DMS53 treated with DMSO at 0.1 percent for 48 hours (cell line): Measurements from ENCODE around the gene ST6GALNAC5.
"Not testable (repeated sequence)": the region's sequence is repeated elsewhere in the genome, so short reads cannot be mapped to it uniquely, and the experiment has no call there.

Experiments used
- DNase-seq: peaks from one replicate; lab custom pipeline; 2025; ENCODE audit not compliant: unreplicated experiment; lab: John Stamatoyannopoulos, UW

Gene ST6GALNAC5

GRCh38 chr1:76865696-76866286 is 1.5 kb upstream of the ST6GALNAC5 start:
- DNase-seq: no peak

DNA sequence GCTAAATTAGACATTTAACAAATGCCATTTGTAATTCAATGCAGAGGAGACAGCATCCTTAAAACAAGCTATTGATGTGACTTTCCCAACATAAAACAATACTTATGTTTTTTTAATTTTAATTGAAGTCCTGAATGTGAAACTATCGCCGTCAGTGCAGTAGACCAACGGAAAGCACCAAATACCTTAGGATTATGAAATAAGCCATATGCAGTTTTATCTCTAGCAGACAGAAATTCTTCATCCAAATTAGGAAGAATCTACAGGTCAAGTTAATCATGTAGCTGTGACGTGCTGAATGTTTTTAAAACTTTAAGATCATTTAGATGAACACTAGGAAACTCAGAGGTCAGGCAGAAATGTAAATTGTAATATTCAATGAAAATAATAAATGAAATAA is 714 bp upstream of the ST6GALNAC5 start:
- no peak for DNase-seq

DNA sequence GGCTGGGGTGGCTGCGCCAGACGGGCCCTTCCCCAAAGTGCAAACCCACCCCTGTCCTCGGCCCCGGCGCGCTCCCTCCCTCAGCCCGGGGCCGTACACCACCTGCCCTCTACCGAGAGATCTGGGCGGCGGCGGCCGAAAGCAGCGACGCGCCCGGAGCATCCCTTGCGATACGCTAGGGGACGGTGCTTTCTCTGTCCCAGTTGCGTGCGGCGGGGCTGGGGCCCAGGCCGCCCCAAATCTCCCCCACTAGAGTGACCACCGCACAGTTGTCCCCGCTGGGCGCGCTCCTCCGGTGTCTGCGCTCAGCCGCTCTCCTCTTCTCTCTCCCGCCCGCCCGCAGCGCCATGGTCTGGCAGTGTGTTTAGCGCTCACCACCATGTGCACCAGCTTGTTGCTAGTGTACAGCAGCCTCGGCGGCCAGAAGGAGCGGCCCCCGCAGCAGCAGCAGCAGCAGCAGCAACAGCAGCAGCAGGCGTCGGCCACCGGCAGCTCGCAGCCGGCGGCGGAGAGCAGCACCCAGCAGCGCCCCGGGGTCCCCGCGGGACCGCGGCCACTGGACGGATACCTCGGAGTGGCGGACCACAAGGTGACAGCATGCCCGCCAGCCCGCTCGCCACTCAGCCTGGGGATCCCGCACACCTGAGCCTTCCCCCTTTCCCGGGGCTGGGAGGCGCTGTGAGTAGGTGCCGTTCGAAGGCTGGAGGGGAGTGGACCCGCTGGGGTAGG is 1.0 kb downstream of the ST6GALNAC5 start:
- DNase-seq: peak; percentile 52

DNA sequence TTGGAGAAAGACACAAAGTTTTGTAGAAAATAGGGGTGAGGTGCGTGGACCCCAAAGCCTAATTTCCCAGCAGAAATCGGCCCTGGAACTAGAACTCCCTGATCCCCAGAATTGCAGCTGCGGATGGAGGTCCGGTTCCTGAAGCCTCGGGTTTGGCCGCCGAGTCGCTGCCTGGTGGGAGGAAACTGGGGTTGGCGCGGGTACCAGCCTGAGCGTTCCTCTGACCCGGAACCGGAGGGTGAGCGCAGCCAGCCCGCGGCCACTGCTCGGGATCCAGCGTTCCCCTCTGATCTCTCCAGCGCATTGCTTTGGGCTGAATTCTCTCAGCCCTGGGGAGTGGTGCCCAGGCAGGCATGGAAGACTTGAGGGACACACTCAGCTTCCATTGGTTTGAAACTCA is 1.6 kb downstream of the ST6GALNAC5 start:
- DNase-seq: no peak

GRCh38 chr1:76870037-76870436 is 2.8 kb downstream of the ST6GALNAC5 start:
- no peak for DNase-seq

GRCh38 chr1:76871355-76871974 is 4.2 kb downstream of the ST6GALNAC5 start:
- no peak for DNase-seq

- DNase-seq: no peak
Observed at GRCh38 chr1:76872944-76873343, 5.7 kb downstream of the ST6GALNAC5 start.

GRCh38 chr1:76876655-76877395 is 9.5 kb downstream of the ST6GALNAC5 start:
- no peak for DNase-seq

GRCh38 chr1:76879014-76879413 is 11.7 kb downstream of the ST6GALNAC5 start:
- DNase-seq: not testable (repeated sequence)

DNA sequence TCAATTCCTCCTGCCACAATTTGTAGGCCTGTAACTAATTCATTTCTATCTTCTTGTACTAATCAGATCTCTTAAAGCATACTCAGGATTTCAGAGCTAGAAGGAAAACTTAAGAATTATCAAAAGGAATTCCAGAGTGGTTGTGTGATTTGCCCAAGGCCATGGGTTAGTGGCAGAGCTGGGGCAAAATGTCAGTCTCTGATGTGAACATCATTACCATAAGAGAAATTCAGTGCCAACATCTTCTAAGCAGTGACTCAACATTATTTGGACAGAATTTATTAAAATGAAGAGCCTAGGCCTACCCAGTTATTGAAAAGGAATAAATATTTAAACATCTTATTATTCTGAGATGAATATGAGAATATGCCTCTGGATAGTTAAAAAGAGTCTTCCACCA is 14.5 kb downstream of the ST6GALNAC5 start:
- DNase-seq: no peak

DNA sequence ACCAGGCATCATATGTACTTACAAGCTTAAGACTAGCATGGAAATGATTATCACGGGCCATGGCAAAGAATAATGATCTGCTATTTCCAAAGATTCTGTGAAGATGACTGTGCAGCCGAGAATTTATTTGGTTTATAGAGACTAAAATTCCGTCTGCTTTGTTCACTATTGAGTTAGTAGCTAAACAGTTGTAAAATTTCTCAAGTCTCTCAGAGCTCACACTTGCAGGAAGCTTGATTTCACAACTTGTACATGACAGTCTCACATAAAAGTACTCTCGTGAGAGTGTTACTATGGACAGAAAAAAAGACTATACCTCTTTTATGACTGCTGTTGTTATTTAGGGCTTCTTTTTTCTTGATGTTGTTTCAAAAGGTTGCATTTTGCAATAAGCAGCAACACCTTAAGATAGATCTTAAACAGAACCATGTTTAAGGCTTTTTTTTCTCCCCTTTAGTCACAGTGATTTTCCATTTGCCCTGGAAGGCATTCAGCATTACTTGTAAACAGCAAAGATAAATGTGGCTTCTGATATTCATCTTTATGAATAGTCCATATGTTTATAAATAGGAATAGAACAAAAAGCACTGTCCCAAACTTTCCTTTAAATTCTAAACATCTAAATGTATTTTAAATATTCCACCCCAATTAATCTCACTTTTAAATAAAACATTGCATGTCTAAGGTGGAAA is 24.8 kb downstream of the ST6GALNAC5 start:
- no peak for DNase-seq

GRCh38 chr1:76892675-76893074 is 25.4 kb downstream of the ST6GALNAC5 start:
- no peak for DNase-seq

DNA sequence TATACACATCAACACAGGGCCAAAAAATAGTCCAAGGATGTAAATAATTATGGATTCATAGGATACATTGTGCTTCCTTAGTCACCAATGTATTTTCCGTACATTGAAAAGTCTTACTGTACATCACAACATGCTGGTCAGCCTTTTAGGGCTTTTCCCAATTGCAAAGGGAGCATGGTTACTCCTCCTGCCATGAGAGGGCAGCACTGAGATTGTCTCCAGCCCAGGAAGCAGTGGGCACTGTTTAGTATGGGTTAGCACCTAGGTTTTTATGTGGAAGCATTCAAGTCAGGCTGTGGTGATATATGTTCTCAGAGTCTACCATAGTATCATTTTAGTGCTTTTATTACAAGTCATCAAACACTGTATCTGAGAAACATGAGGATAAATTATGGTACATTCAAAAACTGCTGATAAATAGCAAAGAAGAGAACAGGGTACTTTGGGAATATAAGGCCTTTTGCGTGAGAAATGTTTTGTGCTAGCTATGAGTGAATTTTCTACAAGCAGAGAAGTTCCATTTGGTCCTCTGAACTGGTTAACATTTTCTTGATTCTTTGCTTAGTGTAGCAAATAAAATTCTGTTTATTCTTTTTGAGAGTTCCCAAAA is 34.0 kb downstream of the ST6GALNAC5 start:
- peak; percentile 78 for DNase-seq

DNA sequence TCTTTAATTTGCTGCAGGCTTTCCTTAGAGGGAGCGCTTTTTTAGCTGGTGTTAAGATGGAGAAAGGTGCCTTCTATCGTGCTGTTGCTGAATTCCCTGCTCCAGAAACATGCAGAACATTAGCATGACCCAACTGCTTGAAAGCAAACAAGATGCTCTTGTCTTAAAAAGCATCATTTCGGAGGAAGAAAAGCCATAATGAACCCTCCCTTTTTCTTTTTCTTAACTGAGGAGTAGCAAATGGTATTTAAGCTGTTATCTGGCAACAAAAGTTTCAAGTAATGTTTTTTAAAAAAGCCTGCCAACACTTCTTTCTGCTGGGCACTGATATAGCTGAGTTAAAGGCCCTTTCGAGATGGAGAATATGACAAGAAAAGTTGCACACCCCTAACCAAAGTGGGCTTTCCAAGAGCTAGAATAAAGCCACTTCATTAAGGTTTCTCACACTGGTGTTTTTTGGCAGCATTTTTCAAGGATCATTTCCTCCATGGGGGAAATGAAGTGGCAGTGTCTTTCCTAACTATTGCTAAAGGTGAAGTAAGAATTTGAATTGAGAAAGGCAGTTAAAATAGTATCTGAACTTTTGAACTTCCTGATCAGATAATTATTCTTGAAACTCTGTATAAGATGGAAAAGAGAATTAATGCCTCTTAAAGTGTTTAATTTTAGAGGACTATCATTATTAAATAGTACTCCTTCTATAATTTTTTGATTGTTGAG is 38.8 kb downstream of the ST6GALNAC5 start:
- no peak for DNase-seq

DNA sequence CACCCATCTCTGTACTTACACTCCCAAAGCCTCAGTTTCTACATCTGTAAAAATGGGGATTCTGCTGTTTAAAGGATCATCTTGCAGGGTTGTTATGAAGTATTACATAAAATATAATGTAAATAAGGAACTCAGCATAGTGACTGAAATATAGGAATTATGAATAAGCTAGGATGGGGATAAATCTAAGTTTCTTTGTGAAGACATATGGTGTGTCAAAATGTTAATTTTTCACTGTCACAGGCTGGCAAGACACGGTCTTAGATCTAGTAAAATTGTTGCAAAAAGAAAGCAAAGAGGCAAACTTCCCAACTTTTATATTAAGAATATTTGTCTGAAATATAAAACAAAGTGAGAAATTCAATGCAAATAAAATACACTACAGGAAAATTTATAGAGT is 42.0 kb downstream of the ST6GALNAC5 start:
- no peak for DNase-seq

DNA sequence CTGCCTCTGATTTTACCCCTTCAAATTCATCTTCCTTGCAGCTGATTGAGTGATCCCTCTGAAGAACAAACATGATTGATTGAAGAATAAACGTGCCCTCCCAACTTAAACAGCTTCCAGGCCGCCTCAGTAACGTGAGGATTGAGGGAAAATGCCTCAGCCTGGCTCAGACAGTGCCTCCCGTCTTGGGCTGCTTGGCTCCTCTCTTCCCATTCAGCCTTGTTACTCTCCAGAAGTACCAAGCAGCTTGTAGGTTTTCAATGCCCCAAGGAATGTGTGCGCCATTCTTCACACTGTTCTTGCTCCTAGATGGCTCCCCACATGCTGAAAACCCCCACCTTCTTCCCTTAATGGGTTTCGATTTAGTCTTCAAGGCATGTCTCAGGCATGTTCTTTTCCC is 51.8 kb downstream of the ST6GALNAC5 start:
- DNase-seq: no peak

DNA sequence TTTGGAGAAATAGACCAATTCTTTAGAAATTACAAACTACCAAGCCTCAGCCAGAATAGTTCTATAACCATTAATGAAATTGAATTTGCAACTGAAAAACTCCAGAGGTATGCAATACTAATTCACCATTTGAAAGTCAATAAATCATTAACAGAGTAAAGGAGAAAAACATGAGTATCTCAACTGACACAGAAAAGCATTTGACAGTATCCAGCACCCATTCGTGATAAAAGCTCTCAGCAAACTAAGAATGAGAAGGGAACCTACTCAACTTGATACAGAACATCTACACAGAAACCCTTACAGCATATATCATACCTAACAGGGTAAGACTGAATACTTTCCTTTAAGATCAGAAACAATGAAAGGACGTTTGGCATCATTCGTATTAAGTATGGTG is 54.3 kb downstream of the ST6GALNAC5 start:
- no peak for DNase-seq

GRCh38 chr1:76925825-76926224 is 58.5 kb downstream of the ST6GALNAC5 start:
- DNase-seq: no peak

- no peak for DNase-seq
Observed at GRCh38 chr1:76928522-76928921, 61.2 kb downstream of the ST6GALNAC5 start.

GRCh38 chr1:76929136-76929535 is 61.9 kb downstream of the ST6GALNAC5 start:
- DNase-seq: no peak
